GM12878 (cell line): ENCODE measurements around the gene LEFTY1. TPM values are rescaled to one million over a fixed set of nuclear protein-coding genes. Genes with fewer than 3 reads are reported as not detected.

ENCODE experiments used
- ATAC-seq: fragments of 200-7000 bp; cut with Tn5 transposase; 3 replicates; pipeline ENCODE4 v1.9.1; 2020; ENCODE audit warnings: mild to moderate bottlenecking, moderate library complexity
- BruUV-seq: library from RNA; stranded (reverse); fragments of 400-500 nt; replicated peaks from 2 replicates; lab custom pipeline; 2021; lab: Mats Ljungman, UMichigan
- CTCF ChIA-PET: fragments of 300-600 bp; sonication (Branson Sonifier 250); formaldehyde crosslinking; extraction: SDS; loops from one replicate; lab custom pipeline; 2021; ENCODE audit warnings: inconsistent platforms; lab: Yijun Ruan, JAX
- POLR2A ChIA-PET: fragments of 350-600 bp; formaldehyde crosslinking; extraction: SDS; loops from one replicate; lab custom pipeline; 2021; ENCODE audit warnings: inconsistent platforms; lab: Charles Lee
- RAD21 ChIA-PET: fragments of 300-600 bp; sonication (Branson Sonifier 250); formaldehyde crosslinking; loops from one replicate; lab custom pipeline; 2023; ENCODE audit warnings: antibody characterized with exemption; ENCODE audit not compliant: unreplicated experiment; lab: Charles Lee
- SMC1A ChIA-PET: fragments of 300-600 bp; sonication (Branson Sonifier 250); formaldehyde crosslinking; loops from one replicate; lab custom pipeline; 2023; ENCODE audit not compliant: unreplicated experiment, uncharacterized antibody; lab: Charles Lee
- DNase-seq: peaks from one replicate; pipeline ENCODE4 v3.0.0-alpha.2; 2011; ENCODE audit warnings: low read depth, low spot score
- FAIRE-seq: peaks from 3 replicates; lab custom pipeline; 2011; peaks lifted over from hg19 to GRCh38; lab: Jason Lieb, UNC
- H2AFZ ChIP-seq: 2 replicates; pipeline ENCODE4 v1.6.0; 2011; ENCODE audit warnings: low read depth, low read length, control low read depth; ENCODE audit not compliant: control insufficient read depth
- H3K27ac ChIP-seq: 2 replicates; pipeline ENCODE4 v1.5.1; 2011; ENCODE audit warnings: control low read depth; ENCODE audit not compliant: control insufficient read depth, insufficient read depth
- H3K27me3 ChIP-seq, 2 experiments: replicated peaks in 1 of 2; 2 replicates each; pipeline versions ENCODE4 v1.6.0 to v1.6.1; 2011; ENCODE audit warnings: low read length in 1 of 2; ENCODE audit not compliant: control insufficient read depth in 2 of 2, insufficient read depth in 2 of 2
- H3K36me3 ChIP-seq, 2 experiments: 2 replicates each; pipeline ENCODE4 v1.5.1; 2011; ENCODE audit warnings: low read length in 1 of 2; ENCODE audit not compliant: control insufficient read depth in 2 of 2, insufficient read depth in 2 of 2
- H3K4me1 ChIP-seq: 2 replicates; pipeline ENCODE4 v1.6.1; 2011; ENCODE audit warnings: mild to moderate bottlenecking, low read length, moderate library complexity, mixed read lengths; ENCODE audit not compliant: control insufficient read depth, insufficient read depth
- H3K4me2 ChIP-seq: 2 replicates; pipeline ENCODE4 v1.6.0; 2011; ENCODE audit warnings: control low read depth; ENCODE audit not compliant: control insufficient read depth, insufficient read depth
- H3K4me3 ChIP-seq: fragments of 200-600 bp; sonication (generic); 2 replicates; pipeline ENCODE4 v1.5.1; 2016
- H3K79me2 ChIP-seq: 2 replicates; pipeline ENCODE4 v1.6.0; 2011; ENCODE audit warnings: low read length; ENCODE audit not compliant: control insufficient read depth, insufficient read depth
- H3K9ac ChIP-seq: 2 replicates; pipeline ENCODE4 v1.8.0; 2011; ENCODE audit warnings: low read length, control low read depth, mixed read lengths; ENCODE audit not compliant: control insufficient read depth, insufficient read depth
- H3K9me3 ChIP-seq: replicated peaks from 3 replicates; pipeline ENCODE4 v1.5.1; 2011; ENCODE audit warnings: mild to moderate bottlenecking, low read length; ENCODE audit not compliant: control insufficient read depth, insufficient read depth
- H4K20me1 ChIP-seq: 2 replicates; pipeline ENCODE4 v1.6.0; 2011; ENCODE audit not compliant: control insufficient read depth, insufficient read depth
- CREM ChIP-seq: IDR thresholded peaks from 2 replicates; pipeline ENCODE4 v1.6.1; 2014; ENCODE audit warnings: antibody characterized with exemption, low read depth
- EED ChIP-seq: sonication (generic); IDR thresholded peaks from 2 replicates; pipeline ENCODE4 v1.6.1; 2016; ENCODE audit warnings: antibody characterized with exemption, low read depth
- KLF5 ChIP-seq: fragments of 450-650 bp; IDR thresholded peaks from 2 replicates; pipeline ENCODE4 v1.6.1; 2014; ENCODE audit warnings: mild to moderate bottlenecking; ENCODE audit not compliant: partially characterized antibody
- NRF1 ChIP-seq: conservative IDR thresholded peaks from 2 replicates; pipeline ENCODE4 v1.6.1; 2011; ENCODE audit warnings: mild to moderate bottlenecking, low read depth, low read length, improper control_type of control experiment
- PML ChIP-seq: IDR thresholded peaks from 2 replicates; pipeline ENCODE4 v1.6.1; 2012; ENCODE audit warnings: low read length, inconsistent platforms
- POLR2A ChIP-seq: IDR thresholded peaks from 2 replicates; pipeline ENCODE4 v1.6.1; 2011; ENCODE audit warnings: low read depth, mild to moderate bottlenecking, low read length
- REST ChIP-seq: IDR thresholded peaks from 2 replicates; pipeline ENCODE4 v1.6.1; 2012; ENCODE audit warnings: mild to moderate bottlenecking, low read depth, low read length
- SMC3 ChIP-seq: IDR thresholded peaks from 2 replicates; pipeline ENCODE4 v1.6.1; 2011; ENCODE audit warnings: low read length, improper control_type of control experiment, borderline replicate concordance
- ZBTB33 ChIP-seq: fragments of 450-650 bp; IDR thresholded peaks from 2 replicates; pipeline ENCODE4 v1.6.1; 2017; ENCODE audit warnings: mild to moderate bottlenecking
- WGBS: methylation state at CpG from one replicate; pipeline ENCODE4 v1.1.6; 2016; ENCODE audit warnings: low lambda C conversion rate; ENCODE audit not compliant: insufficient replicate concordance, insufficient coverage; ENCODE audit errors: missing lambda C conversion rate; 5-methylcytosine and 5-hydroxymethylcytosine counted together
- in situ Hi-C: fragments of 300-500 bp; cut with MboI; formaldehyde crosslinking; loops from 9 replicates; pipeline ENCODE4 v1.14.3; 2018; ENCODE audit warnings: mixed read lengths
- intact Hi-C: fragments of 100-400 bp; cut with micrococcal nuclease; formaldehyde crosslinking; loops from one replicate; pipeline ENCODE4 v1.14.2; 2022; ENCODE audit not compliant: unreplicated experiment
- polyA plus RNA-seq, 11 experiments: library from polyadenylated mRNA; depleted of rRNA in 4 of 11; unstranded in 6 of 11; stranded (reverse) in 5 of 11; fragments of >200 nt; fragmentation: Nextera tagmentation in 4 of 11; fragmentation: Illumina TruSeq in 1 of 11; extraction: Ambion mirVana in 4 of 11; extraction: Trizol in 1 of 11; gene quantifications; 1 replicate in 1 of 11; 2 replicates in 10 of 11; pipeline versions ENCODE4 v1.2.1 to v1.2.3, GENCODE V29; 2011 to 2016; ENCODE audit warnings: inconsistent platforms in 2 of 11, missing spikeins in 2 of 11, low read depth in 1 of 11
- total RNA-seq, 4 experiments: library from RNA; depleted of rRNA in 3 of 4; stranded (reverse); fragments of >200 nt in 3 of 4; fragmentation: Illumina TruSeq in 1 of 4; extraction: Trizol in 1 of 4; gene quantifications; 2 replicates each; pipeline versions ENCODE4 v1.2.1 to v1.2.3, GENCODE V29; 2013 to 2021
- TF ChIP-seq, protein P1 (sequence below): fragments of 450-650 bp; formaldehyde crosslinking; IDR thresholded peaks from 2 replicates; pipeline ENCODE4 v1.4.0; 2020; ENCODE audit warnings: mild to moderate bottlenecking, moderate library complexity

LEFTY1 gene
- total and polyA plus RNA-seq, 10 of the 15 experiments (the other 5 are each of a cell fraction or from before 2014, with no cell fraction given) = 0.06 TPM; not detected in 8

- TF ChIP-seq, protein P1, sequence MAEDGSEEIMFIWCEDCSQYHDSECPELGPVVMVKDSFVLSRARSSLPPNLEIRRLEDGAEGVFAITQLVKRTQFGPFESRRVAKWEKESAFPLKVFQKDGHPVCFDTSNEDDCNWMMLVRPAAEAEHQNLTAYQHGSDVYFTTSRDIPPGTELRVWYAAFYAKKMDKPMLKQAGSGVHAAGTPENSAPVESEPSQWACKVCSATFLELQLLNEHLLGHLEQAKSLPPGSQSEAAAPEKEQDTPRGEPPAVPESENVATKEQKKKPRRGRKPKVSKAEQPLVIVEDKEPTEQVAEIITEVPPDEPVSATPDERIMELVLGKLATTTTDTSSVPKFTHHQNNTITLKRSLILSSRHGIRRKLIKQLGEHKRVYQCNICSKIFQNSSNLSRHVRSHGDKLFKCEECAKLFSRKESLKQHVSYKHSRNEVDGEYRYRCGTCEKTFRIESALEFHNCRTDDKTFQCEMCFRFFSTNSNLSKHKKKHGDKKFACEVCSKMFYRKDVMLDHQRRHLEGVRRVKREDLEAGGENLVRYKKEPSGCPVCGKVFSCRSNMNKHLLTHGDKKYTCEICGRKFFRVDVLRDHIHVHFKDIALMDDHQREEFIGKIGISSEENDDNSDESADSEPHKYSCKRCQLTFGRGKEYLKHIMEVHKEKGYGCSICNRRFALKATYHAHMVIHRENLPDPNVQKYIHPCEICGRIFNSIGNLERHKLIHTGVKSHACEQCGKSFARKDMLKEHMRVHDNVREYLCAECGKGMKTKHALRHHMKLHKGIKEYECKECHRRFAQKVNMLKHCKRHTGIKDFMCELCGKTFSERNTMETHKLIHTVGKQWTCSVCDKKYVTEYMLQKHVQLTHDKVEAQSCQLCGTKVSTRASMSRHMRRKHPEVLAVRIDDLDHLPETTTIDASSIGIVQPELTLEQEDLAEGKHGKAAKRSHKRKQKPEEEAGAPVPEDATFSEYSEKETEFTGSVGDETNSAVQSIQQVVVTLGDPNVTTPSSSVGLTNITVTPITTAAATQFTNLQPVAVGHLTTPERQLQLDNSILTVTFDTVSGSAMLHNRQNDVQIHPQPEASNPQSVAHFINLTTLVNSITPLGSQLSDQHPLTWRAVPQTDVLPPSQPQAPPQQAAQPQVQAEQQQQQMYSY (CRISPR knock-in tag) = no peak
- TF ChIP-seq POLR2A = no peak
Observed at GRCh38 chr1:225933072-225933471, 44.1 kb upstream of the LEFTY1 start (continued).

GRCh38 chr1:225931270-225932136 lies 42.6 kb upstream of the LEFTY1 start:
- TF ChIP-seq NRF1 = no peak
- no peak for TF ChIP-seq PML
- no peak for TF ChIP-seq CREM
- TF ChIP-seq SMC3 = no peak
- no peak for TF ChIP-seq EED
- TF ChIP-seq REST = no peak
- no peak for TF ChIP-seq KLF5
- no peak for TF ChIP-seq POLR2A
- no peak for TF ChIP-seq ZBTB33
- H3K4me2 ChIP-seq = no peak overlapping the region
- no peak for DNase-seq
- 60% methylated on average over 5 of the region's 5 CpGs for WGBS
- H3K79me2 ChIP-seq = no peaks in the 10 kb centered on the region
- H2AFZ ChIP-seq = peak overlapping the region; percentile 41; the same call in 1 of the 2 replicates
- no peaks in the 10 kb centered on the region for H3K4me1 ChIP-seq
- H3K4me3 ChIP-seq = no peak overlapping the region
- H3K27me3 ChIP-seq = no peaks in the 10 kb centered on the region
- no peak overlapping the region for H3K9ac ChIP-seq
- no TSS peak for BruUV-seq
- RAD21 ChIA-PET = no interaction called here
- CTCF ChIA-PET = interaction anchor here (0.9 to 1.4 kb wide), 3 partner anchors 19 to 453 kb away, joined by 3 to 7 read pairs (median 7); no protein-coding TSS in a partner anchor
- POLR2A ChIA-PET = no interaction called here
- no peaks in the 10 kb centered on the region for H4K20me1 ChIP-seq
- no peaks in the 10 kb centered on the region for H3K36me3 ChIP-seq
- SMC1A ChIA-PET = interaction anchor here (0.5 to 0.8 kb wide), 2 partner anchors 34 to 367 kb away, joined by 3 read pairs; no protein-coding TSS in a partner anchor
- no peak overlapping the region for H3K27ac ChIP-seq
- ATAC-seq = no peak
- in situ Hi-C loops (no loop called here), intact Hi-C loops (no loop called here)
- H3K9me3 ChIP-seq = no peaks in the 10 kb centered on the region
- no peak for FAIRE-seq
